Panc1 (cell line): ENCODE measurements around the gene RAP1GAP. TPM values are rescaled to one million over a fixed set of nuclear protein-coding genes. Genes with fewer than 3 reads are reported as not detected.

Experiments used
- ATAC-seq: fragments of 200-7000 bp; cut with Tn5 transposase; 2 replicates; pipeline ENCODE4 v1.9.1; 2020; ENCODE audit warnings: mild to moderate bottlenecking, moderate library complexity
- BruUV-seq: library from RNA; stranded (reverse); fragments of 400-500 nt; replicated peaks from 2 replicates; lab custom pipeline; 2021; lab: Mats Ljungman, UMichigan
- CTCF ChIA-PET: fragments of 300-600 bp; sonication (Branson Sonifier 250); formaldehyde crosslinking; loops from one replicate; lab custom pipeline; 2022; ENCODE audit warnings: antibody characterized with exemption; lab: Charles Lee
- POLR2A ChIA-PET: fragments of 300-600 bp; sonication (Branson Sonifier 250); formaldehyde crosslinking; loops from one replicate; lab custom pipeline; 2022; ENCODE audit warnings: antibody characterized with exemption; lab: Charles Lee
- DNase-seq: peaks from one replicate; pipeline ENCODE4 v3.0.0-alpha.2; 2010; ENCODE audit warnings: low read depth, low spot score
- H3K27ac ChIP-seq: 2 replicates; pipeline ENCODE4 v1.5.1; 2011; ENCODE audit warnings: mild to moderate bottlenecking, low read length, inconsistent platforms
- H3K27me3 ChIP-seq: fragments of 200-500 bp; sonication (Bioruptor generic); 2 replicates; pipeline ENCODE4 v1.6.0; 2014; ENCODE audit warnings: low read length, inconsistent platforms; ENCODE audit not compliant: control insufficient read depth, insufficient read depth
- H3K36me3 ChIP-seq: fragments of 200-500 bp; sonication (Bioruptor generic); 2 replicates; pipeline ENCODE4 v1.5.1; 2014; ENCODE audit warnings: inconsistent platforms, mild to moderate bottlenecking, low read length, moderate library complexity; ENCODE audit not compliant: control insufficient read depth, insufficient read depth
- H3K4me1 ChIP-seq: 2 replicates; pipeline ENCODE4 v1.5.1; 2011; ENCODE audit warnings: inconsistent platforms, mild to moderate bottlenecking, low read length, moderate library complexity; ENCODE audit not compliant: control insufficient read depth, insufficient read depth
- H3K4me3 ChIP-seq, 2 experiments: 2 replicates each; pipeline ENCODE4 v1.5.1; 2011 to 2012; ENCODE audit warnings: low read depth in 2 of 2, low read length in 2 of 2, mild to moderate bottlenecking in 2 of 2, inconsistent platforms in 1 of 2, moderate library complexity in 1 of 2
- H3K9me3 ChIP-seq: fragments of 200-500 bp; sonication (Bioruptor generic); 2 replicates; pipeline ENCODE4 v1.5.1; 2014; ENCODE audit warnings: low read depth, mild to moderate bottlenecking, inconsistent platforms, low read length, moderate library complexity; ENCODE audit not compliant: control insufficient read depth, insufficient read depth
- CTCF ChIP-seq: fragments of 450-650 bp; IDR thresholded peaks from 2 replicates; pipeline ENCODE4 v1.5.1; 2017; ENCODE audit warnings: mild to moderate bottlenecking
- POLR2AphosphoS5 ChIP-seq: IDR thresholded peaks from 2 replicates; pipeline ENCODE4 v1.6.1; 2012; ENCODE audit warnings: mild to moderate bottlenecking, low read depth, low read length, moderate library complexity
- SIN3A ChIP-seq: IDR thresholded peaks from 2 replicates; pipeline ENCODE4 v1.6.1; 2012; ENCODE audit warnings: low read depth, mild to moderate bottlenecking, low read length, moderate library complexity, borderline replicate concordance; ENCODE audit not compliant: insufficient read depth
- TCF7L2 ChIP-seq: IDR thresholded peaks from 2 replicates; pipeline ENCODE4 v1.6.1; 2011; ENCODE audit warnings: mild to moderate bottlenecking, low read depth, low read length, inconsistent platforms
- in situ Hi-C: cut with HindIII; loops from 2 replicates; pipeline ENCODE4 v1.10.0; 2016; ENCODE audit warnings: low sequenced_read_pairs, low pct_unique_long_range_greater_than_20kb
- intact Hi-C: fragments of 100-400 bp; cut with micrococcal nuclease; formaldehyde crosslinking; loops from one replicate; pipeline ENCODE4 v1.10.0; 2022; ENCODE audit not compliant: unreplicated experiment
- total RNA-seq: library from RNA; stranded (reverse); gene quantifications from one replicate; pipeline ENCODE4 v1.2.1, GENCODE V29; 2021; ENCODE audit not compliant: unreplicated experiment
- TF ChIP-seq, protein P1 (sequence below), 2 experiments: IDR thresholded peaks; 2 replicates each; pipeline ENCODE4 v1.6.1; 2011 to 2012; ENCODE audit warnings: low read depth in 2 of 2, control low read depth in 1 of 2, low read length in 1 of 2, mild to moderate bottlenecking in 1 of 2, moderate library complexity in 1 of 2; ENCODE audit not compliant: insufficient read depth in 1 of 2

The RAP1GAP gene
- total RNA-seq, 1 experiment from 2014 or later, result 4.6 TPM

DNA sequence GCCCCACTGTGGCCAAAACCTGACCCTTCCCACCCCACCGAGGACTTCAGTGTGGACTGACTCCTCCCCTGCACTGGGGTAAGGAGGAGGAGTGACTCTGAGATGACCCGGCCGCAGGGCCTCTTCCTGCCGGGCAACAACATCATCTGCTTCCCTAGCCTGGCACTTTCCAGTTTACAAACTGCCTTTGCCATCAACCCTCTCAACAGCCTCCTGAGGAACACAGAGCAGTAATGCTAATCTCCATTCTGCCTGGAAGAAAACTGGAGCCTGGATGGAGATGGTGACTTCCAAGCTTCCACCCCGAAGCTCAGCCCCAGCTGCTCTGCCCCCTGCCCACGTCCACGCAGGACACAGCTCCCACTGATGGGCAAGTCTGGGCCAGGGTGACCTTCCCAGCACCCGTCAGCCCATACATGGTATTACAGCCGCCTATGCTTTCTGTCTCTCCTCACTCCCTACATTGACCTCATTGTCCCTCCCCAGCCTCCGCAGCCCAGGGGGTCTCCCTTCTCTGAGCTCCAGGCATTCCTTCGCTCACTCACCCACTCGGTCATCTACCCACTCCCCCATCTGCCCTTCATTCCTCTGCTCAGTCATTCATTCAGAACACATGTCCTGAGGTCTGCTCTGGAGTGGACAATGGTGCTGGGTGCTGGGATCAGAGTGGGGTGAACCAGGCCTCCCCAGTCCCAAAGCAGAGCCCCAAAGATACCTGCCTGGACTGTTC is 34.2 kb downstream of the RAP1GAP start:
- TF ChIP-seq SIN3A (no peak), CTCF (no peak), POLR2AphosphoS5 (no peak), TCF7L2 (no peak)
- TF ChIP-seq, protein P1, sequence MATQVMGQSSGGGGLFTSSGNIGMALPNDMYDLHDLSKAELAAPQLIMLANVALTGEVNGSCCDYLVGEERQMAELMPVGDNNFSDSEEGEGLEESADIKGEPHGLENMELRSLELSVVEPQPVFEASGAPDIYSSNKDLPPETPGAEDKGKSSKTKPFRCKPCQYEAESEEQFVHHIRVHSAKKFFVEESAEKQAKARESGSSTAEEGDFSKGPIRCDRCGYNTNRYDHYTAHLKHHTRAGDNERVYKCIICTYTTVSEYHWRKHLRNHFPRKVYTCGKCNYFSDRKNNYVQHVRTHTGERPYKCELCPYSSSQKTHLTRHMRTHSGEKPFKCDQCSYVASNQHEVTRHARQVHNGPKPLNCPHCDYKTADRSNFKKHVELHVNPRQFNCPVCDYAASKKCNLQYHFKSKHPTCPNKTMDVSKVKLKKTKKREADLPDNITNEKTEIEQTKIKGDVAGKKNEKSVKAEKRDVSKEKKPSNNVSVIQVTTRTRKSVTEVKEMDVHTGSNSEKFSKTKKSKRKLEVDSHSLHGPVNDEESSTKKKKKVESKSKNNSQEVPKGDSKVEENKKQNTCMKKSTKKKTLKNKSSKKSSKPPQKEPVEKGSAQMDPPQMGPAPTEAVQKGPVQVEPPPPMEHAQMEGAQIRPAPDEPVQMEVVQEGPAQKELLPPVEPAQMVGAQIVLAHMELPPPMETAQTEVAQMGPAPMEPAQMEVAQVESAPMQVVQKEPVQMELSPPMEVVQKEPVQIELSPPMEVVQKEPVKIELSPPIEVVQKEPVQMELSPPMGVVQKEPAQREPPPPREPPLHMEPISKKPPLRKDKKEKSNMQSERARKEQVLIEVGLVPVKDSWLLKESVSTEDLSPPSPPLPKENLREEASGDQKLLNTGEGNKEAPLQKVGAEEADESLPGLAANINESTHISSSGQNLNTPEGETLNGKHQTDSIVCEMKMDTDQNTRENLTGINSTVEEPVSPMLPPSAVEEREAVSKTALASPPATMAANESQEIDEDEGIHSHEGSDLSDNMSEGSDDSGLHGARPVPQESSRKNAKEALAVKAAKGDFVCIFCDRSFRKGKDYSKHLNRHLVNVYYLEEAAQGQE (IDR thresholded peaks at IDR 0.05; ENCODE audit: insufficient read depth in 1 of 2, low read depth in 2 of 2, low read length in 1 of 2), result no peak
- ATAC-seq (peak; percentile 21; the same call in 1 of the 2 replicates), DNase-seq (no peak)
- Histone ChIP-seq H3K36me3 (no peaks in the 10 kb centered on the region), H3K27me3 (no peaks in the 10 kb centered on the region), H3K27ac (no peak overlapping the region), H3K4me1 (peaks cover 25% of the 10 kb centered on the region), H3K9me3 (no peaks in the 10 kb centered on the region), H3K4me3 (no peak overlapping the region)
- intact Hi-C loops, result no loop called here
- CTCF ChIA-PET, result no interaction called here
- no TSS peak for BruUV-seq
- in situ Hi-C loops, result no loop called here
- POLR2A ChIA-PET, result no interaction called here

- Histone ChIP-seq H3K9me3 (no peaks in the 10 kb centered on the region), H3K27me3 (no peaks in the 10 kb centered on the region), H3K27ac (no peak overlapping the region), H3K36me3 (no peaks in the 10 kb centered on the region), H3K4me3 (no peak overlapping the region), H3K4me1 (peaks cover 24% of the 10 kb centered on the region)
- no peak for DNase-seq
- ChIA-PET POLR2A (interaction anchor here (0.6 kb wide), 2 partner anchors 121 to 238 kb away, joined by 3 to 4 read pairs; no protein-coding TSS in a partner anchor), CTCF (no interaction called here)
- BruUV-seq, result no TSS peak
- intact Hi-C loops (no loop called here), in situ Hi-C loops (no loop called here)
- TF ChIP-seq CTCF, result no peak
- ATAC-seq, result 0 out of 2 replicates have a peak, but pooled peaks have one; percentile 14
These were observed 35.0 kb downstream of the RAP1GAP start for GRCh38 chr1:21633992-21634805.
